ENCODE data around the gene ARMC12.

Gene ARMC12

GRCh38 chr6:35711731-35712130 lies 25.1 kb upstream of the ARMC12 start:
- peaks cover 4% of the 10 kb centered on the region for H3K36me3 Mint-ChIP-seq (ENCODE audit: low read depth)
- peaks cover 25% of the 10 kb centered on the region for H3K4me1 Mint-ChIP-seq (ENCODE audit: low read depth)
- peaks cover 3% of the 10 kb centered on the region for H3K9me3 Mint-ChIP-seq
- no peaks in the 10 kb centered on the region for H3K27me3 Mint-ChIP-seq
- H3K4me3 Mint-ChIP-seq, result no peak overlapping the region
- no peak overlapping the region for H3K27ac Mint-ChIP-seq

DNA sequence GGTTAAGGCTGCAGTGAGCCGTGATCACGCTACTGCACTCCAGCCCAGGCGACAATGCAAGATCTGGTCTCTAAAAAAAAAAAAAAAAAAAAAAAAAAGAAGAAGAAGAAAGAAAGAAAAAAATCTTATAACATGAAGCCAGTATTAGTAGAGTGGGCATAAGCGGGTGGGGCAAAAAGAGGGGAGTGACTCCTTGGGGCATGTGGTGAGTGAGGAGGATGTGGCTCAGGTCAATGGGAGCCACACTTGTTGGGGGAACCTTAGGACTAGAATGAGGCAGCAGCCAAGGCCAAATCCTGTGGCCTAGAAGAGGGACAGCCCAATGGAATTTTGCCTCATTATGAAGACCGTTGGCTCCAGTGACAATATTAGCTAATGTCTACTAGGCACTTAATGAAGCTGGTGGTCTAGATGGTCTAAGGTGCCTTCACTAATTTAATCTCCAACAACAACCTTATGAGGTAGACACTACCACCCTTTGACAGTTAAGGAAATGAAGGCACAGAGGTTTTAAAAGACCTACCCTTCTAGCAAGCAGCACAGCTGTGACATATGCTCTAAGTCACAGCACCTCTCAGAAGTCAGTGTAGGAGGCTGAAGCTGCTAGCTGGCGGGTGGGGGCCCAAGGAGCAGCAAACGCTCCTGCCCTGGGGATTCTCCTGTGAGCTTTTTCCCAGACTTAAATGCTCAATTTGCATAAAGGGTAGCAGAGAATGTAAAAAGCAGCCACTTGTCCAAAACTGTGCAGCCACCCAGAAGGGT lies 23.6 kb upstream of the ARMC12 start:
- peaks cover 3% of the 10 kb centered on the region for H3K9me3 Mint-ChIP-seq
- H3K4me3 Mint-ChIP-seq, result no peak overlapping the region
- H3K27me3 Mint-ChIP-seq, result no peaks in the 10 kb centered on the region
- peaks cover 4% of the 10 kb centered on the region for H3K36me3 Mint-ChIP-seq (ENCODE audit: low read depth)
- no peak overlapping the region for H3K27ac Mint-ChIP-seq
- peaks cover 40% of the 10 kb centered on the region for H3K4me1 Mint-ChIP-seq (ENCODE audit: low read depth)

- Mint-ChIP-seq H3K4me1 (ENCODE audit: low read depth) (peaks cover 56% of the 10 kb centered on the region), H3K27ac (no peak overlapping the region), H3K36me3 (ENCODE audit: low read depth) (no peaks in the 10 kb centered on the region), H3K27me3 (no peaks in the 10 kb centered on the region), H3K4me3 (no peak overlapping the region), H3K9me3 (no peaks in the 10 kb centered on the region)
These were observed 20.0 kb upstream of the ARMC12 start for GRCh38 chr6:35716798-35717197.

DNA sequence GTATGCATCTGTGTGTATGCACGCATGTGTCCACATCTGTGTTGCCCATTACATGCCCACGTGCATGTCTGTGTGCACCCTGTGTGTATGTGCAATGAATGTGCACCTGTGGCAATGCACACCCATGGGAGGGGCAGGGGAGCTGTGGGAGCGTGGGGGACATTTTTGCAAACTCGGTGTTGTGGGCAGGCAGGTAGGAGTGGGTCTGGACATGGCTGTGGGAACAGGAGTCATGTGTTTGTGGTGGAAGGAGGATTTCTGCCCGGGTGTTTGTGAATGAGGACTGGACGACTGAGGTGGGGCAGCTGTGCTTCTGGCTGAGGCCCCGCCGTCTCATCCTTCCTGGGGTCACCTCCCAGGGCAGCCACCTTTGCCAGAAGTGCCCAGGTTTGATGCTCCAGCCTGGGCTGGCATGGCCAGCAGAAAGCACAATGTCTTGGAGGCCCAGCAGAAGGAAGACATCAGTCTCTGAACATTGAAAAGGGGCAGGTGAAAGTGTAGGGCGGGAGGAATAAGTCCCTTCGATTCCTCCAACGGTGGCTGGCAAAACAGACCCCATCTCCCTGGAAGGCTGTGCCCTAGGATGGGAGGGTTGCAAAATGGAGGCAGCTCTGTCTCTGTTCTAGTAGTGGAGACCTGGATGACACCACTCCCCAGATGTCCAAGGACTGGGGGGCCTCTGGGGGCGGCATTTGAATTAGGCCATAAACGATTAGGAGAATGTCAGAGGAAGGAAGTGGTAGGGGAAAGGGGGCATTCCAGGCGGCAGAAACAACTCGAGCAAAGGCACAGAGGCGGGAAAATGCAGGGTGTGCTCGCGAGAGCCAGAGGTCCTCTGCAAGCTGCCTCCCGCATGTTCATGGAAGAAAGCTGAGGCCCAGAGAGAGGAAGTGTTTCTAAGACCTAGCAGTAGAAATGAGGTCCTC lies 19.1 kb upstream of the ARMC12 start:
- H3K27ac Mint-ChIP-seq, result peak overlapping the region; percentile 86
- H3K4me3 Mint-ChIP-seq, result peak overlapping the region; percentile 79
- H3K36me3 Mint-ChIP-seq (ENCODE audit: low read depth), result no peaks in the 10 kb centered on the region
- no peaks in the 10 kb centered on the region for H3K9me3 Mint-ChIP-seq
- H3K4me1 Mint-ChIP-seq (ENCODE audit: low read depth), result peaks cover 60% of the 10 kb centered on the region
- H3K27me3 Mint-ChIP-seq, result no peaks in the 10 kb centered on the region

GRCh38 chr6:35718375-35718736 lies 18.5 kb upstream of the ARMC12 start:
- no peaks in the 10 kb centered on the region for H3K9me3 Mint-ChIP-seq
- no peaks in the 10 kb centered on the region for H3K36me3 Mint-ChIP-seq (ENCODE audit: low read depth)
- H3K4me1 Mint-ChIP-seq (ENCODE audit: low read depth), result peaks cover 57% of the 10 kb centered on the region
- H3K27me3 Mint-ChIP-seq, result no peaks in the 10 kb centered on the region
- H3K27ac Mint-ChIP-seq, result peak overlapping the region; percentile 86
- H3K4me3 Mint-ChIP-seq, result peak overlapping the region; percentile 79

- Mint-ChIP-seq H3K4me3 (peak overlapping the region; percentile 79), H3K36me3 (ENCODE audit: low read depth) (no peaks in the 10 kb centered on the region), H3K27ac (peak overlapping the region; percentile 86), H3K9me3 (no peaks in the 10 kb centered on the region), H3K27me3 (no peaks in the 10 kb centered on the region), H3K4me1 (ENCODE audit: low read depth) (peaks cover 53% of the 10 kb centered on the region)
These were observed 17.9 kb upstream of the ARMC12 start for GRCh38 chr6:35718911-35719381.

GRCh38 chr6:35719404-35719829 lies 17.4 kb upstream of the ARMC12 start:
- Mint-ChIP-seq H3K9me3 (no peaks in the 10 kb centered on the region), H3K27me3 (no peaks in the 10 kb centered on the region), H3K4me1 (ENCODE audit: low read depth) (peaks cover 57% of the 10 kb centered on the region), H3K27ac (peak overlapping the region; percentile 86), H3K4me3 (peak overlapping the region; percentile 79), H3K36me3 (ENCODE audit: low read depth) (no peaks in the 10 kb centered on the region)

DNA sequence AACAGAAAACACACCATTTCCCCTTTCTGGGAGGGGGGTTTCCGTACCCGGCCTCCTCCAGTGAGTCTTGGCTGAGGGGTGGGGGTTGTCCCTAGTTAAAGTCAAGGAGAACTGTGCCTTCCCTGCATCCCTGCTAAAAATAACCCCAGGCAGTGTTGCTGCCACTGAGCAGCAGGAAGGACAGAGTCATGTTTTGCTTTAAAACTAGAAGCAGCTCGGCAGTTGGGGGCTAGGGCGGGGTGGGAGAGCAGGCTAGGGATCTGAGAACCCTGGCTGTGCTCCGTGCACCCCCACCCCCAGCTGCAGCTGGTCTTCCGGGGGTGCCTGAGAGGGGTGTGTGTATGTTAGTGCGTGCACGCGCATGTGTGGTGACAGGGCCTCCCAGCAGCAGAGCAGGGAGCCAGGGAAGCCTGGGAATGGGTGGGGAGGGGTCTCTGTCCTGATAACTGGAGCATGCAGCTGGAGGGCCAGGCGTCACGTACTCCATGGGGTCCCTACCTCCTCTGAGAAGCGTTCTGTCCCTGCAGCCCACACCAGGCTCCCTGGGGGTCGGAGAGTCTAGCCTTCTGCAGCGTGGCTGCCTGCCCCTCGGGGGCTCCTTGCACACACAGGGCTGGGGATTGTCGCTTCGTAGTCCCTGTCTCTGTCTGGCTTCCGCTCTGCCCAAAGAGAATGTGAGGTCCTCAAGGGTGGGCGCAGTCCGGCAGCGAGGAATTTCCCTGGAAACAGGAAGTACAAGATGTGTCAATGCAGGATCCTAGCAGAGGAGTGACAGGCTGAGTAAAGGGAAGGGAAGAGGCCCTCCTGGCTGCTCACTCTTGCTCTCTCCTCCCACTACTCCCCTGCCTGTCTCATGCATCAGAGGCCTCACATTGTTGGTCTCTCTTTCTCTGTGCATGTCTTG lies 16.8 kb upstream of the ARMC12 start:
- Mint-ChIP-seq H3K27me3 (no peaks in the 10 kb centered on the region), H3K9me3 (no peaks in the 10 kb centered on the region), H3K36me3 (ENCODE audit: low read depth) (no peaks in the 10 kb centered on the region), H3K4me1 (ENCODE audit: low read depth) (peaks cover 61% of the 10 kb centered on the region), H3K27ac (peak overlapping the region; percentile 86), H3K4me3 (peak overlapping the region; percentile 79)

GRCh38 chr6:35722121-35722761 lies 14.6 kb upstream of the ARMC12 start:
- Mint-ChIP-seq H3K36me3 (ENCODE audit: low read depth) (no peaks in the 10 kb centered on the region), H3K4me3 (no peak overlapping the region), H3K4me1 (ENCODE audit: low read depth) (peaks cover 77% of the 10 kb centered on the region), H3K27ac (peak overlapping the region; percentile 75), H3K9me3 (no peaks in the 10 kb centered on the region), H3K27me3 (no peaks in the 10 kb centered on the region)

DNA sequence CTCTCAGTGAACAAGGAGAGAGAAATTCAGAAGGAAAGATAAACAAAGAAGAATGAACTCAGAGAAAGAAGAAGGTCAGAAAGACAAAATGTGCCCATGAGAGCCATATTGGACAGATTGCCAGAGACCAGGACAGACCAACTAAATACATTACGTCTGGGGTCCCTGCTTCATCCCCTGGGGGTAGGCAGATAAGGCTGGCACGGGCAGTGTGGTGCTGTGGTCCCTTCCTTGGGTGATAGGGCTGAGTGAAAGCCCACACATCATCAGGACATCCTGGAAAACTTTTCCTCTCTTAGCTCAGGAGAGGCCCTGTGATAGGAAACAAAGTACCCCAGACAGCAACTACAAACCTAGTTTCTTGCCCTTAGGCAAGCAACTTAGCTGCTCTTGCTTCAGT lies 13.2 kb upstream of the ARMC12 start:
- H3K4me3 Mint-ChIP-seq, result no peak overlapping the region
- no peak overlapping the region for H3K27ac Mint-ChIP-seq
- H3K4me1 Mint-ChIP-seq (ENCODE audit: low read depth), result peaks cover 74% of the 10 kb centered on the region
- no peaks in the 10 kb centered on the region for H3K27me3 Mint-ChIP-seq
- no peaks in the 10 kb centered on the region for H3K9me3 Mint-ChIP-seq
- H3K36me3 Mint-ChIP-seq (ENCODE audit: low read depth), result no peaks in the 10 kb centered on the region

- no peaks in the 10 kb centered on the region for H3K9me3 Mint-ChIP-seq
- H3K27me3 Mint-ChIP-seq, result no peaks in the 10 kb centered on the region
- no peak overlapping the region for H3K27ac Mint-ChIP-seq
- H3K36me3 Mint-ChIP-seq (ENCODE audit: low read depth), result no peaks in the 10 kb centered on the region
- H3K4me3 Mint-ChIP-seq, result no peak overlapping the region
- peaks cover 74% of the 10 kb centered on the region for H3K4me1 Mint-ChIP-seq (ENCODE audit: low read depth)
These were observed 12.8 kb upstream of the ARMC12 start for GRCh38 chr6:35724059-35724458.

- H3K36me3 Mint-ChIP-seq (ENCODE audit: low read depth), result no peaks in the 10 kb centered on the region
- H3K4me3 Mint-ChIP-seq, result no peak overlapping the region
- H3K27ac Mint-ChIP-seq, result no peak overlapping the region
- no peaks in the 10 kb centered on the region for H3K27me3 Mint-ChIP-seq
- H3K4me1 Mint-ChIP-seq (ENCODE audit: low read depth), result peaks cover 74% of the 10 kb centered on the region
- H3K9me3 Mint-ChIP-seq, result no peaks in the 10 kb centered on the region
These were observed 12.4 kb upstream of the ARMC12 start for GRCh38 chr6:35724471-35724870.

GRCh38 chr6:35725081-35725708 lies 11.6 kb upstream of the ARMC12 start:
- Mint-ChIP-seq H3K9me3 (no peaks in the 10 kb centered on the region), H3K36me3 (ENCODE audit: low read depth) (no peaks in the 10 kb centered on the region), H3K4me1 (ENCODE audit: low read depth) (peaks cover 74% of the 10 kb centered on the region), H3K27ac (peak overlapping the region; percentile 59), H3K4me3 (no peak overlapping the region), H3K27me3 (no peaks in the 10 kb centered on the region)
